Non-pigmented ciliary epithelial cell (primary cell): Measurements from ENCODE around the gene CFAP77.
A peak's percentile ranks its signal among the peaks of the same experiment; 100 is the strongest.

Experiments
- DNase-seq: peaks from one replicate; pipeline ENCODE4 v3.0.0-alpha.2; 2010; ENCODE audit warnings: low read depth

Gene CFAP77

DNA sequence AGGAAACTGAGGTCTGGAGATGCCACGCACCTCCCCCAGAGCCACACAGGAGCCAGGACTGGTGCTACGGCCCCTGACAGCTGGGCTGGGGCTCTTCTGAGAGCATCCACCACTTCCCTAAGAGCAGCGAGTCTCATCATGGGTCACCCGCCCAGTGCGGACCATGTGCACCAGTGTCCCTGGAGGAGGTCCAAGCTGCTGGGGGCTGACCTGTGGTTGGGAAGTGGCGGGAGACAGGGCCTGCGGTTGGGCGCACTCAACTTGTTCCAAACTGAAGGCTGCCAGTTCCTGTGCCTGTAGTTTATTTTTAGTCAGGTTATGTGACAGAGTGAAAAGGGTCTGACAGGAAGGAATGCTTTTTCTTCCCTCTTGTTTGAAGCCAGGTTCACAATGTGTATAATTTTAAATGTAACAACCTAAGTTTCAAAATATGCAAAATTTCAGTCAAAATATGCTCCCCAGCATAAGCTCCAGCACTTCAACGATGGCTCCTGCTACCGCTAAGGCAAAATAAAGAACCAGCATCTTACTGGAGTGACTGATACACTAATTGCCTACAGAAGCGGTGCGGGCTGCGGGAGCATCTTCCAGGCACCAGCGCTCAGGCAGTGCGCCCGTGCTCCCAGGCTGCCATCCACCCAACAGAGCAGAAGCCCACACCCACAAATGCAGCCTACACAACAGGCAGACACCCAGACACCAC is 187.2 kb downstream of the CFAP77 start:
- no peak for DNase-seq

- DNase-seq: no peak
Measured at GRCh38 chr9:132600326-132600984, 190.4 kb downstream of the CFAP77 start.

GRCh38 chr9:132602207-132602606 is 192.2 kb downstream of the CFAP77 start:
- DNase-seq: no peak

GRCh38 chr9:132605387-132605786 is 195.4 kb downstream of the CFAP77 start:
- DNase-seq: no peak

- no peak for DNase-seq
Measured at GRCh38 chr9:132606066-132606465, 196.1 kb downstream of the CFAP77 start.

DNA sequence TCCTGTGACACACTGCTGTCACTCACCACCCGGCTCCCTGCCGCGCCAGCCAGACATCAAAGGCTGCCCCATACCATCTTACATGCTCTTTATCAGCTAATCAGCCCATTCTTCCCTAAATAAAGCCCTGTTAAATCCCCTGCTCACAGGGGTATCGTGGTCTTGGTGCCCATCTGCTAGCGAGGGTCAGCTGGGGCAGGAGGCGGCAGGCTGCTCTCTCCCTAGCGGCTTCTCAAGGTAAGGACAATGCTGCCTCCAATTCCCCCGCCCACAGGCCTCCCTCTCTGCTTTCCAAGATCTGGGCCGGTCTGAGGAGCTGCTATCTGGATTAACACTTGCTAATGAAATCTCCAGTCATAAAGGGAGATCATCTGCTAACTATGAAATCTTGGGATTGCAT is 199.2 kb downstream of the CFAP77 start:
- DNase-seq: no peak

- peak; percentile 83 for DNase-seq
Measured at GRCh38 chr9:132609829-132610228, 199.8 kb downstream of the CFAP77 start.

DNA sequence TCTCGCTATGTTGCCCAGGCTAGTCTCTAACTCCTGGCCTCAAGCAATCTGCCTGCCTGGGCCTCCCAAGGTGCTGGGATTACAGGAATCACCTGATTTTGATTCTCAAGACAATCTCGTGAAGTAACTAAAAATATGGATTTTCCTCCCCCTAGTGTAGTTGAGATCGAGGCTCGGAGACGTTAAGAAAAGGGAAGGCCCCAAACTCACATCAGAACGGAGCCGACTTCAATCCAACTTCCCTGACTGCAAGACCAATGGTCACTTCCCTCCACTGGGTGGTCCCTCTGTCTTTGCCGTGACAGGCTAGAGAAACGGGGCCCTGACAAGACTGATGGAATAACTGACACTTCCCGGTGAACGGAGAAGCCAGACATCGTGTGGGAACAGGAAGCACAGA is 200.7 kb downstream of the CFAP77 start:
- DNase-seq: no peak

DNA sequence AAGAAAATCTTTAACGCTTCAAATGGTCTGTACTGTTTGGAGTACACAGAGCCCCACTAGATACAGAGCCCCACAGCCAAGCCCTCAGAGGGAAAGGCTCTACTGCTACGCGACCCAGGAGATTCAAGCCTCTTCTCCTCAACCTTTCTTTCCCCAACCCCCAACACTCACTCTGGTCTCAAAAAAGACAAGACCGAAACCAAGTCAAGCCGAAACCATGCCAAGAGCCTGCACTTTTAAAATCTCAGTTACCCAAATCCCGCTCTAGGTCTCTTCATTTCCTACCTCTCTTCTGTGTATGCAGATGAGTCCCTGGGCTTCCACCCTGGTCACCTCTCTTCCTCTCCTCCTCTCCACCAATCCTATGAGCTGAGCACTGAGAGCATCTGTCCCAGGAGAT is 204.3 kb downstream of the CFAP77 start:
- no peak for DNase-seq

DNA sequence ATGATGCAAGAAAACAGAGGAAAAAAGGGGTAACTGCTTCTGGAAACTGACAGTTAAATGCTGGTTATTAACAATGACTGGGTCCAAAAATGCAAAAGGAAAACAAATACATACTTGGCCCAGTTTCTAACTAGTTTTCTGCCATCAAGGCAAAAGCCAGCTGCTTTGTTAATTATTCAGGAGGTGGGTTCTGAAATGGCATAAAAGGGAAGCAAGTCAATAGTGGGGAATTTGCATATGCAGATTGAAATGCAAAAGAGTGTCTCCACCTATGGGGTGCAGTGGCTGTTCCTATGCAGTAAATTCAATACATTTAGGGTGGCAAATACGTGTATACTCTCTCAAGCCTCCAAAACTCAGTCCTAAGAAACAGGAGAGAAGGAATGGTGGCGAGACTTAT is 205.8 kb downstream of the CFAP77 start:
- DNase-seq: no peak

DNA sequence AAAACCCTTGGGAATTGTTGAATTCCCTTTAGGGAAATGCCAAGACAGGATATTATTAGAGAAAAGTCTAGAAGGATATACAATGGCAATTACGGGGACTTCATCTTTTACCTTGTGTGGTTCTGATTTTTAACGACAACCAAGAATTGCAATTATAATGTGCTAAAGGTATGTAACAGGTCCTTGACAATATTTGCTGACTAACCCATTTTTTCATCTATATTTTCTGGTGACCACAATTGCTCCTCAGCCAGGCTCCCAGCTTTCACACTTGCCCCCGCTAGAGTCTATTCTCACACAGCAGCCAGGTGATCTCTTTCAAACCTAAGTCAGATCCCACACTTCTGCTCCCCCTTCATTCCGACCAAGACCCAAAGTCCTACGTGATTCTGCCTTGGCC is 206.7 kb downstream of the CFAP77 start:
- no peak for DNase-seq

DNA sequence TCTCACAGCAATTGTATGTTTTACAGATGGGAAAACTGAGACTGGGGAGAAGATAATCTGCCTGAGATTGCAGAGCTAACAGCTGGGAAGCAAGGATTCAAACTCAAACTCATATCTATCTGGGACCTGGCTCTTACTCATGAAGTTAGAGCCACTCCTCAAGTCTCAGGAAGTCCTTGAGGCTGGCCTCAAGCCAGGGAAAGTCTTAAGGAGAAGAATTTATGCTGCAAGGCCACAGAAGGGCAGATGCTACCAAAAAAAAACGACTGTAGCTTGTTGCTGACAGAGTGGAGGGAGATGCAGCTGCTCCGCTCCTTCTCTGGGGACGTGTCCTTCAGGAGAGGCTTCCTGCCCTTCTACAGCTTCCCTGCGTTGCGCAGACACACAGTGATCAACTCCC is 212.1 kb downstream of the CFAP77 start:
- no peak for DNase-seq
